ENCODE results near the gene CROCC. TPM values are rescaled to one million over a fixed set of nuclear protein-coding genes. Genes with fewer than 3 reads are reported as not detected.
"Not testable (repeated sequence)": the region's sequence is repeated elsewhere in the genome, so short reads cannot be mapped to it uniquely, and the experiment has no call there.

The CROCC gene
- total RNA-seq, 4 donors from 2014 or later: 22.3 to 164 (median 68.4) TPM

DNA sequence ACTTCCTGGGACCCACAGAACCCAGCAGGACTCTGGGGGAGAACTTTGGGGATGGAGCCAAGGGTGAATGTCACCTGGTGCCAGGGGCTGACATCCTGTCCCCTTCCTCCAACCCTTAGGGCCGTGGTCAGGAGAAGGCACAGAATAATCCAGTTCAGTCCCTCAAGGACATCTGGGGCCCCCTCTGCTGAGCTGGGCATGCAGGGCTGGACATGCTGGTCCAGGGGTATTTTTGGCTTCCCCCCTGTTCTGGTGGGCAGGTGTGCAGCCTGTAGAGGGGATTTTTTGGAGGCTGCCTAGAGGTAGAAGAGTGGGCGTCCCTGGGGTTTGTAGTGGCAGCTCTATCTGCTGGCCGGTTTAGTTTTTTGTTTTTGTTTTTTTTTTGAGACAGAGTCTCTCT, 3.4 kb upstream of the CROCC start:
- DNase-seq (ENCODE audit: low spot score in 2 of 2): no peak
- 55 to 69% methylated on average over 3 of the region's 3 CpGs for WGBS, 2 donors
- TF ChIP-seq EP300 (IDR thresholded peaks at IDR 0.05) (no peak), CTCF (IDR thresholded peaks at IDR 0.05) (no peak), POLR2A (IDR thresholded peaks at IDR 0.05) (no peak)
- H3K9me3 ChIP-seq: no peaks in the 10 kb centered on the region
- no peak overlapping the region for H3K4me3 ChIP-seq
- H3K4me1 ChIP-seq: peaks cover 0 to 31% (median 10%) of the 10 kb centered on the region in 4 donors
- H3K27me3 ChIP-seq: peaks cover 0 to 15% of the 10 kb centered on the region in 2 donors
- H3K36me3 ChIP-seq: no peaks in the 10 kb centered on the region
- no peak overlapping the region for H3K27ac ChIP-seq

- H3K4me3 ChIP-seq; DNase-seq (ENCODE audit: low spot score in 2 of 2); H3K36me3 ChIP-seq; H3K9me3 ChIP-seq; H3K27ac ChIP-seq: not testable (repeated sequence)
- Histone ChIP-seq H3K4me1 (peaks cover 0 to 28% (median 7%) of the 10 kb centered on the region in 4 donors), H3K27me3 (peaks cover 0 to 15% of the 10 kb centered on the region in 2 donors)
- WGBS, 2 donors: 83% methylated on average over 15 of the region's 15 CpGs
Measured at GRCh38 chr1:16918936-16919665, 2.6 kb upstream of the CROCC start.

GRCh38 chr1:16920951-16921350, 780 bp upstream of the CROCC start:
- Histone ChIP-seq H3K4me3 (no peak overlapping the region), H3K27ac (no peak overlapping the region), H3K4me1 (peaks cover 0 to 21% (median 3%) of the 10 kb centered on the region in 4 donors), H3K9me3 (no peaks in the 10 kb centered on the region), H3K36me3 (peaks cover 0 to 4% (median 0%) of the 10 kb centered on the region in 3 donors), H3K27me3 (peaks cover 0 to 19% of the 10 kb centered on the region in 2 donors)
- no peak for DNase-seq (ENCODE audit: low spot score in 2 of 2)
- TF ChIP-seq CTCF (IDR thresholded peaks at IDR 0.05): no peak
- TF ChIP-seq POLR2A (IDR thresholded peaks at IDR 0.05): no peak
- TF ChIP-seq EP300 (IDR thresholded peaks at IDR 0.05): no peak
- 85 to 87% methylated on average over 10 of the region's 10 CpGs for WGBS, 2 donors

GRCh38 chr1:16922466-16922865, 735 bp downstream of the CROCC start:
- Histone ChIP-seq H3K9me3 (no peaks in the 10 kb centered on the region), H3K4me1 (peaks cover 0 to 25% (median 3%) of the 10 kb centered on the region in 4 donors), H3K4me3 (no peak overlapping the region), H3K27me3 (peaks cover 0 to 19% of the 10 kb centered on the region in 2 donors), H3K36me3 (peaks cover 0 to 4% (median 0%) of the 10 kb centered on the region in 3 donors), H3K27ac (no peak overlapping the region)
- 89% methylated on average over 10 of the region's 10 CpGs for WGBS, 2 donors
- TF ChIP-seq CTCF (IDR thresholded peaks at IDR 0.05) (no peak), POLR2A (IDR thresholded peaks at IDR 0.05) (no peak), EP300 (IDR thresholded peaks at IDR 0.05) (no peak)
- no peak for DNase-seq (ENCODE audit: low spot score in 2 of 2)

DNA sequence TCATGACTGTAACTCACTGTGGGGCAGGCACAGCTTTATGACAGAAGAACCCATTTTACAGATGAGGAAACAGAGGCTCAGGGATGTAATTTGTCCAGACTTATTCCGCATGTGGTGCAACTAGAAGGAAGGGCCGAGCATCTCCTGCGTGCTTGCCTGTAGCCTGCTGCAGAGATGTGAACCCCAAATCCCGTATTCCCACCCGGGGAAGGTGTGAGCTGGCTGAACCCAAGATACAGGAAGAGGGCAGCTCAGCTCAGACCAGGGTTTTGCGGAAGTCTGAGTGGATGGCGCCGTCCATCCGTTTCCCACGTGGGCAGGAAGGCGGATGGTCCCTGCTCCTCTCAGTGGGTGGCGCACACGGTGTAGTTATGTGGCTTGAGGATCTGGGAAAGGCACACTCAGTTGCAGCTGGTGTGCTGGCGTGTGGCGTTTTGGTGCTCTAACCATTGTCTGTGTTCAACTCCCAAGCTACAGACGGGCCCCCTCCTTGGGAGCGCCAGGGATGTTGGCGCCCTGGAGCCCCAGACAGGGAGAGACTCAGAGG, 1.2 kb downstream of the CROCC start:
- no peak for DNase-seq (ENCODE audit: low spot score in 2 of 2)
- 75 to 81% methylated on average over 18 of the region's 18 CpGs for WGBS, 2 donors
- Histone ChIP-seq H3K4me3 (no peak overlapping the region), H3K9me3 (no peaks in the 10 kb centered on the region), H3K36me3 (peaks cover 0 to 4% (median 0%) of the 10 kb centered on the region in 3 donors), H3K27me3 (peaks cover 0 to 19% of the 10 kb centered on the region in 2 donors), H3K27ac (no peak overlapping the region), H3K4me1 (peaks cover 0 to 25% (median 3%) of the 10 kb centered on the region in 4 donors)
- TF ChIP-seq EP300 (IDR thresholded peaks at IDR 0.05) (no peak), CTCF (IDR thresholded peaks at IDR 0.05) (no peak), POLR2A (IDR thresholded peaks at IDR 0.05) (no peak)
